RPMI7951 (cell line): ENCODE measurements around the gene LTA4H. TPM values are rescaled to one million over a fixed set of nuclear protein-coding genes. Genes with fewer than 3 reads are reported as not detected.

Experiments used
- DNase-seq: peaks from one replicate; pipeline ENCODE4 v3.0.0-alpha.2; 2012; ENCODE audit warnings: low read depth
- total RNA-seq: library from RNA; depleted of rRNA; stranded (reverse); fragments of >200 nt; shearing (Covaris generic); gene quantifications from 2 replicates; pipeline ENCODE4 v1.2.3, GENCODE V29; 2014

The LTA4H gene
- total RNA-seq, 1 experiment from 2014 or later = 49.9 TPM

GRCh38 chr12:96034621-96035282 lies 635 bp downstream of the LTA4H start:
- DNase-seq = peak; percentile 38

- DNase-seq = no peak
Measured at GRCh38 chr12:96033549-96034389, 1.6 kb downstream of the LTA4H start.

- no peak for DNase-seq
Measured at GRCh38 chr12:96029826-96030225, 5.6 kb downstream of the LTA4H start.

- DNase-seq = no peak
Measured at GRCh38 chr12:96028538-96028937, 6.8 kb downstream of the LTA4H start.

GRCh38 chr12:96026331-96026730 lies 9.1 kb downstream of the LTA4H start:
- no peak for DNase-seq

- no peak for DNase-seq
Measured at GRCh38 chr12:96025518-96025917, 9.9 kb downstream of the LTA4H start.

- DNase-seq = no peak
Measured at GRCh38 chr12:96020314-96021003, 14.9 kb downstream of the LTA4H start.

- DNase-seq = peak; percentile 9
Measured at GRCh38 chr12:96015672-96016071, 19.7 kb downstream of the LTA4H start.

- DNase-seq = no peak
Measured at GRCh38 chr12:96014943-96015599, 20.3 kb downstream of the LTA4H start.

GRCh38 chr12:96007729-96008128 lies 27.7 kb downstream of the LTA4H start:
- no peak for DNase-seq

- no peak for DNase-seq
Measured at GRCh38 chr12:96006727-96007126, 28.7 kb downstream of the LTA4H start.

- no peak for DNase-seq
Measured at GRCh38 chr12:96000858-96001257, 34.5 kb downstream of the LTA4H start.

GRCh38 chr12:95999484-95999883 lies 35.9 kb downstream of the LTA4H start:
- no peak for DNase-seq

GRCh38 chr12:95998611-95999286 lies 36.6 kb downstream of the LTA4H start:
- DNase-seq = peak; percentile 54

GRCh38 chr12:95997911-95998510 lies 37.4 kb downstream of the LTA4H start:
- DNase-seq = no peak

- DNase-seq = no peak
Measured at GRCh38 chr12:95997276-95997675, 38.1 kb downstream of the LTA4H start.

GRCh38 chr12:95996034-95996658 lies 39.2 kb downstream of the LTA4H start, which contains the start of gene HAL:
HAL (minus strand) TSS chr12:95996344; CDS start chr12:95995910, 434 bp downstream.
- DNase-seq = no peak

- DNase-seq = no peak
Measured at GRCh38 chr12:95995238-95996031, 40.0 kb downstream of the LTA4H start.

GRCh38 chr12:95994476-95994875 lies 40.9 kb downstream of the LTA4H start:
- DNase-seq = peak; percentile 2

GRCh38 chr12:95993907-95994306 lies 41.5 kb downstream of the LTA4H start:
- no peak for DNase-seq
